Measurements from ENCODE around the gene SPHK1. TPM values are rescaled to one million over a fixed set of nuclear protein-coding genes. Genes with fewer than 3 reads are reported as not detected.

SPHK1 gene
- total RNA-seq, 1 experiment from 2014 or later = 7.7 TPM

DNA sequence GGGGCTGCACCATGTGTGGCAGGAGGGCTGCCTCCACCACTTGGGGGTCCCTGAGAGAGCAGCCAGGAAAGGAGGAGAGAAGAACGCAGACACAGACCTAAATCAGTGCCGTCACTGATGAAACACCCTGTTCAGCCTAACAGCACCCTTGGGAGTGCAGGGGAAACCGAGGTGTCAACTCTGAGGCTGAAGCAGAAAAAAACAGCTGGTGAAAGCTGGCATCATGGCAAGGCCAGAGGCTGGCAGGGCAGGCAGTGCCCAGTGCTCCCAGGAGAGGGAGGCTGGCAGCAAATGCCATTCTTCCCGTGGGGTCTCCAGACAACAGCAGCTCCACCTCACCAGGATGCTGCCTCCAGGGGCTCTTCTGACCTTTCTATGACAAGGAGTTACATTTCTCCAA lies 23.1 kb downstream of the SPHK1 start:
- intact Hi-C loops (cut with micrococcal nuclease; ENCODE audit: unreplicated experiment) = no loop called here
- H3K9me3 ChIP-seq = no peaks in the 10 kb centered on the region
- ChIA-PET CTCF (interaction anchor here (2.6 kb wide), 1 partner anchor 51 kb away, joined by 23 read pairs; no protein-coding TSS in a partner anchor), POLR2A (no interaction called here)
- TF ChIP-seq, protein P1, sequence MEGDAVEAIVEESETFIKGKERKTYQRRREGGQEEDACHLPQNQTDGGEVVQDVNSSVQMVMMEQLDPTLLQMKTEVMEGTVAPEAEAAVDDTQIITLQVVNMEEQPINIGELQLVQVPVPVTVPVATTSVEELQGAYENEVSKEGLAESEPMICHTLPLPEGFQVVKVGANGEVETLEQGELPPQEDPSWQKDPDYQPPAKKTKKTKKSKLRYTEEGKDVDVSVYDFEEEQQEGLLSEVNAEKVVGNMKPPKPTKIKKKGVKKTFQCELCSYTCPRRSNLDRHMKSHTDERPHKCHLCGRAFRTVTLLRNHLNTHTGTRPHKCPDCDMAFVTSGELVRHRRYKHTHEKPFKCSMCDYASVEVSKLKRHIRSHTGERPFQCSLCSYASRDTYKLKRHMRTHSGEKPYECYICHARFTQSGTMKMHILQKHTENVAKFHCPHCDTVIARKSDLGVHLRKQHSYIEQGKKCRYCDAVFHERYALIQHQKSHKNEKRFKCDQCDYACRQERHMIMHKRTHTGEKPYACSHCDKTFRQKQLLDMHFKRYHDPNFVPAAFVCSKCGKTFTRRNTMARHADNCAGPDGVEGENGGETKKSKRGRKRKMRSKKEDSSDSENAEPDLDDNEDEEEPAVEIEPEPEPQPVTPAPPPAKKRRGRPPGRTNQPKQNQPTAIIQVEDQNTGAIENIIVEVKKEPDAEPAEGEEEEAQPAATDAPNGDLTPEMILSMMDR (IDR thresholded peaks at IDR 0.05; ENCODE audit: insufficient read depth in 1 of 2, low read depth in 1 of 2, low read length in 1 of 2, severe bottlenecking in 1 of 2, unreplicated experiment in 1 of 2) = no peak
- Mint-ChIP-seq H3K27ac (ENCODE audit: unreplicated experiment) (no peak overlapping the region), H3K4me1 (ENCODE audit: low read depth, unreplicated experiment) (peaks cover 5% of the 10 kb centered on the region), H3K27me3 (ENCODE audit: insufficient read depth, unreplicated experiment) (no peaks in the 10 kb centered on the region), H3K9me3 (ENCODE audit: unreplicated experiment) (no peaks in the 10 kb centered on the region), H3K4me3 (ENCODE audit: unreplicated experiment) (no peak overlapping the region), H3K36me3 (ENCODE audit: insufficient read depth, unreplicated experiment) (peaks cover 3% of the 10 kb centered on the region)
- H3K36me3 ChIP-seq (ENCODE audit: control insufficient read depth, insufficient read depth, low read length) = no peaks in the 10 kb centered on the region; the same call in 1 of the 2 replicates
- no peaks in the 10 kb centered on the region for H3K27me3 ChIP-seq (replicated peaks; ENCODE audit: control insufficient read depth, insufficient read depth, low read length)
- DNase-seq = no peak
- no peak overlapping the region for H3K4me3 ChIP-seq (ENCODE audit: low read depth, low read length)
- H3K4me1 ChIP-seq = no peaks in the 10 kb centered on the region
- no TSS peak for BruUV-seq (replicated peaks)

DNA sequence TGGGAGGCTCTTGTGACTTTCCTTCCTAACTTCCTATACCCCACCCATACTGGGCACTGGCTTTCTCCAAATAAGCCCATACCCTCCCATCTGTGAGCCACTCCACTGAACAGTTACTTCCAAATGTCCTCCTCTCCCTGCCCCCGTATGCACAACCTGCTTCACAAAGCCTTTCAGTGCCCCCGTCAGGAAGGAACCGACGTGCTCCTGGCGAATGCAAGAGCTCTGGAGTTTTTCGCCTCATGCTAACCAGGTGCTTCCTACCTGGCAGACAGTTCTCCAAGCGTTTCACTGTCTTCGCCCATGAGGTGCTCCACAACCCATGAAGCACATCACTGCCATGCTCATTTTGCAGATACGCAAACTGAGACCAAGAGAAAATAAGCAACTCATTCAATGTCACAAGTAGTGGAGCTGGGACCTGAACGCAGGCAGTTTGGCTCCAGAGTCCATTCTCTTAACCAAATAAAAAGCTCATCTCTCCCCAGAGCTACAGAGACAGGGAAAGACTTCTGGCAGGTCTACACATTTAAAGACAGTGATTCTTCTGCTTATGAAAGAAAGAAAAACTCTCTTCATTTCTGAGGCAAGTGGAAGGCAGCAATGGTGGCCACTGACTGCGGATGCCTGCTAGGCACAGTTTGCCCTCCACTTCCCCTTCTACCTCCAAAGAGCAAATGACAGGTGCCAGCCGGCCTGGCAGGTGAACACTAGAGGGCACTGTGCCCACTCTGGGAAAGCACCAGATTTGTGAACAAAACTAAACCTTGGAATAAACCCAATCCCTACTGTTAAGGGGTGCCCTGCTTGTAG lies 23.8 kb downstream of the SPHK1 start:
- no TSS peak for BruUV-seq (replicated peaks)
- Histone ChIP-seq H3K9me3 (no peaks in the 10 kb centered on the region), H3K36me3 (ENCODE audit: control insufficient read depth, insufficient read depth, low read length) (no peaks in the 10 kb centered on the region; the same call in 1 of the 2 replicates), H3K27me3 (replicated peaks; ENCODE audit: control insufficient read depth, insufficient read depth, low read length) (no peaks in the 10 kb centered on the region), H3K4me3 (ENCODE audit: low read depth, low read length) (no peak overlapping the region), H3K4me1 (no peaks in the 10 kb centered on the region)
- POLR2A ChIA-PET = interaction anchor here (0.6 kb wide), 3 partner anchors 9 to 56 kb away, joined by 3 to 6 read pairs (median 5); no protein-coding TSS in a partner anchor
- Mint-ChIP-seq H3K36me3 (ENCODE audit: insufficient read depth, unreplicated experiment) (no peaks in the 10 kb centered on the region), H3K4me1 (ENCODE audit: low read depth, unreplicated experiment) (peaks cover 5% of the 10 kb centered on the region), H3K27me3 (ENCODE audit: insufficient read depth, unreplicated experiment) (no peaks in the 10 kb centered on the region), H3K27ac (ENCODE audit: unreplicated experiment) (no peak overlapping the region), H3K4me3 (ENCODE audit: unreplicated experiment) (no peak overlapping the region), H3K9me3 (ENCODE audit: unreplicated experiment) (no peaks in the 10 kb centered on the region)
- intact Hi-C loops (cut with micrococcal nuclease; ENCODE audit: unreplicated experiment) = loop anchor here (1.0 kb wide), 2 partner anchors 50 to 98 kb away; no protein-coding TSS in a partner anchor
- CTCF ChIA-PET = interaction anchor here (0.6 to 2.6 kb wide), 7 partner anchors 44 to 773 kb away, joined by 3 to 23 read pairs (median 4); no protein-coding TSS in a partner anchor
- TF ChIP-seq, protein P1 (IDR thresholded peaks at IDR 0.05; ENCODE audit: insufficient read depth in 1 of 2, low read depth in 1 of 2, low read length in 1 of 2, severe bottlenecking in 1 of 2, unreplicated experiment in 1 of 2) = peak; percentile 71 to 96
- peak in 1 of 2 experiments; percentile 76 for DNase-seq

DNA sequence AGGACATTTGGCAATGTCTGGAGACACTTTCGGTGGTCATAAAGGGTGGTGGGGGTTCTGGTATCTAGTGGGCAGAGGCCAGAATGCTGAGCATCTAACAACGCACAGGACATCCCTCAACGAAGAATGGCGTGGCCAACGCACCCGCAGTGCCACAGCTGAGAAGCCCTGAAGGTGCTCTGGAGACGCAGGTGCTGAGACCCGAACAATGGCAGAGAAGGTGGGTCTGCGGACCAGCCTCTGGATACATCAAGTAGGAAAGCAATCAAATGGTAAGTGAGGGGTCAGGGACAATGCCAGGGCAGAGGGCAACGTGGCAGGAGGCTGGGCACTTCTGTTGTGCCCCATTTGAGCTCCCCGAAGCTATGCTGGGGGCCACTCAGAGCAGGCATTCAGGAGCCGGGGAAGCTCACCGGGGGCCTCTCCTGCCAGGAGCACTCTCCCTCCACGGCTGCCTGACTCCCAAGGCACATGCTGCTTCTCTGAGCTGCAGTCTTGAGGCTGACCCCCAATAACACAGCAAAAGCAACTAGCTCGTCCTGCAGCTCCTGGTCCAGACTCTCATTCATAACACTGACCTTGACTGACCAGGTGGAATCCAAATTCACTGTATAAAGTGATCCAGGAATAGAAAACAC lies 26.0 kb downstream of the SPHK1 start:
- no TSS peak for BruUV-seq (replicated peaks)
- DNase-seq = no peak
- H3K36me3 ChIP-seq (ENCODE audit: control insufficient read depth, insufficient read depth, low read length) = no peaks in the 10 kb centered on the region; the same call in 1 of the 2 replicates
- no peaks in the 10 kb centered on the region for H3K9me3 ChIP-seq
- no peak overlapping the region for H3K27ac Mint-ChIP-seq (ENCODE audit: unreplicated experiment)
- no peaks in the 10 kb centered on the region for H3K27me3 ChIP-seq (replicated peaks; ENCODE audit: control insufficient read depth, insufficient read depth, low read length)
- no peak overlapping the region for H3K4me3 ChIP-seq (ENCODE audit: low read depth, low read length)
- intact Hi-C loops (cut with micrococcal nuclease; ENCODE audit: unreplicated experiment) = no loop called here
- H3K4me1 ChIP-seq = no peaks in the 10 kb centered on the region
- ChIA-PET CTCF (no interaction called here), POLR2A (interaction anchor here (0.7 kb wide), 1 partner anchor 35 kb away, joined by 3 read pairs; no protein-coding TSS in a partner anchor)
- no peak overlapping the region for H3K4me3 Mint-ChIP-seq (ENCODE audit: unreplicated experiment)
- H3K27me3 Mint-ChIP-seq (ENCODE audit: insufficient read depth, unreplicated experiment) = no peaks in the 10 kb centered on the region
- no peaks in the 10 kb centered on the region for H3K36me3 Mint-ChIP-seq (ENCODE audit: insufficient read depth, unreplicated experiment)
- H3K4me1 Mint-ChIP-seq (ENCODE audit: low read depth, unreplicated experiment) = peaks cover 5% of the 10 kb centered on the region
- no peaks in the 10 kb centered on the region for H3K9me3 Mint-ChIP-seq (ENCODE audit: unreplicated experiment)
- TF ChIP-seq, protein P1 (IDR thresholded peaks at IDR 0.05; ENCODE audit: insufficient read depth in 1 of 2, low read depth in 1 of 2, low read length in 1 of 2, severe bottlenecking in 1 of 2, unreplicated experiment in 1 of 2) = no peak
